Measurements from ENCODE around the gene WDR5. TPM values are rescaled to one million over a fixed set of nuclear protein-coding genes. Genes with fewer than 3 reads are reported as not detected.

The WDR5 gene
- total RNA-seq, 1 donor from 2014 or later, result 16.7 TPM

GRCh38 chr9:134131471-134132207, 4.2 kb upstream of the WDR5 start:
- no peak for DNase-seq (ENCODE audit: low read depth in 2 of 2)

- DNase-seq (ENCODE audit: low read depth in 2 of 2), result no peak
Observed at GRCh38 chr9:134132208-134132870, 3.5 kb upstream of the WDR5 start.

GRCh38 chr9:134134949-134135342, 936 bp upstream of the WDR5 start:
- no peak for DNase-seq (ENCODE audit: low read depth in 2 of 2)

- peak in 1 of 2 donors; percentile 21 for DNase-seq (ENCODE audit: low read depth in 2 of 2)
Observed at GRCh38 chr9:134136118-134136995, 475 bp downstream of the WDR5 start.

GRCh38 chr9:134136996-134137299, 1.1 kb downstream of the WDR5 start:
- DNase-seq (ENCODE audit: low read depth in 2 of 2), result no peak

GRCh38 chr9:134138292-134138691, 2.4 kb downstream of the WDR5 start:
- DNase-seq (ENCODE audit: low read depth in 2 of 2), result no peak

GRCh38 chr9:134139081-134139480, 3.2 kb downstream of the WDR5 start:
- DNase-seq (ENCODE audit: low read depth in 2 of 2), result no peak

- no peak for DNase-seq (ENCODE audit: low read depth in 2 of 2)
Observed at GRCh38 chr9:134141906-134142305, 6.0 kb downstream of the WDR5 start.

GRCh38 chr9:134144801-134145200, 8.9 kb downstream of the WDR5 start:
- no peak for DNase-seq (ENCODE audit: low read depth in 2 of 2)

- no peak for DNase-seq (ENCODE audit: low read depth in 2 of 2)
Observed at GRCh38 chr9:134145262-134145661, 9.4 kb downstream of the WDR5 start.

- no peak for DNase-seq (ENCODE audit: low read depth in 2 of 2)
Observed at GRCh38 chr9:134146774-134147493, 11.1 kb downstream of the WDR5 start.

GRCh38 chr9:134149380-134149779, 13.5 kb downstream of the WDR5 start:
- no peak for DNase-seq (ENCODE audit: low read depth in 2 of 2)

- DNase-seq (ENCODE audit: low read depth in 2 of 2), result no peak
Observed at GRCh38 chr9:134150557-134151214, 14.8 kb downstream of the WDR5 start.

GRCh38 chr9:134152022-134152448, 16.2 kb downstream of the WDR5 start:
- DNase-seq (ENCODE audit: low read depth in 2 of 2), result no peak

GRCh38 chr9:134152488-134152887, 16.6 kb downstream of the WDR5 start:
- no peak for DNase-seq (ENCODE audit: low read depth in 2 of 2)

- no peak for DNase-seq (ENCODE audit: low read depth in 2 of 2)
Observed at GRCh38 chr9:134153450-134153849, 17.6 kb downstream of the WDR5 start.

GRCh38 chr9:134154262-134154701, 18.4 kb downstream of the WDR5 start:
- no peak for DNase-seq (ENCODE audit: low read depth in 2 of 2)

- no peak for DNase-seq (ENCODE audit: low read depth in 2 of 2)
Observed at GRCh38 chr9:134155812-134156377, 20.0 kb downstream of the WDR5 start.

- DNase-seq (ENCODE audit: low read depth in 2 of 2), result no peak
Observed at GRCh38 chr9:134156564-134157377, 20.9 kb downstream of the WDR5 start.

GRCh38 chr9:134157378-134157885, 21.6 kb downstream of the WDR5 start:
- DNase-seq (ENCODE audit: low read depth in 2 of 2), result no peak

Data from dermis microvascular lymphatic vessel endothelial cell (primary cell).